GM23338 (cell line): ENCODE measurements around the gene SLC39A10. TPM values are rescaled to one million over a fixed set of nuclear protein-coding genes. Genes with fewer than 3 reads are reported as not detected.

Experiments used
- ATAC-seq: fragments of 200-7000 bp; cut with Tn5 transposase; 3 replicates; pipeline ENCODE4 v1.9.1; 2020
- DNase-seq: peaks from one replicate; pipeline ENCODE4 v3.0.0-alpha.2; 2015; ENCODE audit warnings: low spot score
- H2AFZ ChIP-seq: fragments of 200-600 bp; sonication (generic); 2 replicates; pipeline ENCODE4 v1.8.0; 2016; ENCODE audit warnings: antibody characterized with exemption, mild to moderate bottlenecking, moderate library complexity
- H3F3A ChIP-seq: fragments of 200-600 bp; sonication (generic); replicated peaks from 2 replicates; pipeline ENCODE4 v1.8.0; 2017; ENCODE audit warnings: antibody characterized with exemption, mixed run types, low read depth
- H3K27ac ChIP-seq: fragments of 200-600 bp; sonication (generic); 2 replicates; pipeline ENCODE4 v1.6.1; 2016; ENCODE audit warnings: low read depth
- H3K27me3 ChIP-seq: fragments of 200-600 bp; sonication (generic); 2 replicates; pipeline ENCODE4 v1.8.0; 2016; ENCODE audit warnings: mild to moderate bottlenecking, mixed run types, moderate library complexity; ENCODE audit not compliant: insufficient read depth
- H3K36me3 ChIP-seq: fragments of 200-600 bp; sonication (generic); 2 replicates; pipeline ENCODE4 v1.8.0; 2016; ENCODE audit warnings: mild to moderate bottlenecking; ENCODE audit not compliant: insufficient read depth
- H3K4me1 ChIP-seq: fragments of 200-600 bp; sonication (generic); 2 replicates; pipeline ENCODE4 v1.8.0; 2016; ENCODE audit warnings: mild to moderate bottlenecking, moderate library complexity; ENCODE audit not compliant: insufficient read depth
- H3K4me2 ChIP-seq: fragments of 200-600 bp; sonication (generic); 2 replicates; pipeline ENCODE4 v1.7.1; 2017; ENCODE audit warnings: mixed run types
- H3K4me3 ChIP-seq: fragments of 200-600 bp; sonication (generic); 2 replicates; pipeline ENCODE4 v1.6.1; 2016; ENCODE audit warnings: mixed run types
- H3K79me2 ChIP-seq: fragments of 200-600 bp; sonication (generic); replicated peaks from 2 replicates; pipeline ENCODE4 v1.8.0; 2017; ENCODE audit warnings: mild to moderate bottlenecking; ENCODE audit not compliant: insufficient read depth
- H3K9me2 ChIP-seq: fragments of 200-600 bp; sonication (generic); 2 replicates; pipeline ENCODE4 v1.8.0; 2017; ENCODE audit not compliant: insufficient read depth
- H4K20me1 ChIP-seq: fragments of 200-600 bp; sonication (generic); replicated peaks from 2 replicates; pipeline ENCODE4 v1.8.0; 2017; ENCODE audit warnings: mild to moderate bottlenecking; ENCODE audit not compliant: insufficient read depth
- H3K27ac Mint-ChIP-seq: 2 replicates; pipeline ENCODE4 v1.8.0; 2020; ENCODE audit warnings: inconsistent platforms, mild to moderate bottlenecking, moderate library complexity, mixed read lengths
- H3K27me3 Mint-ChIP-seq: 3 replicates; pipeline ENCODE4 v1.8.0; 2022; ENCODE audit warnings: low read depth, mild to moderate bottlenecking, moderate library complexity, mixed read lengths, inconsistent platforms; ENCODE audit not compliant: insufficient read depth, poor library complexity
- H3K36me3 Mint-ChIP-seq: 3 replicates; pipeline ENCODE4 v1.8.0; 2021; ENCODE audit warnings: low read depth, mild to moderate bottlenecking, inconsistent platforms, moderate library complexity, mixed read lengths
- H3K4me1 Mint-ChIP-seq: 3 replicates; pipeline ENCODE4 v1.8.0; 2020; ENCODE audit warnings: mild to moderate bottlenecking, inconsistent platforms, mixed read lengths
- H3K4me3 Mint-ChIP-seq: 3 replicates; pipeline ENCODE4 v1.8.0; 2021; ENCODE audit warnings: moderate library complexity, mild to moderate bottlenecking, inconsistent platforms, mixed read lengths
- H3K9me3 Mint-ChIP-seq: 3 replicates; pipeline ENCODE4 v1.8.0; 2020; ENCODE audit warnings: moderate library complexity, mild to moderate bottlenecking, inconsistent platforms, mixed read lengths
- EZH2 ChIP-seq: fragments of 200-600 bp; sonication (generic); IDR thresholded peaks from one replicate; pipeline ENCODE4 v1.8.0; 2017; ENCODE audit warnings: antibody characterized with exemption, mild to moderate bottlenecking, low read depth; ENCODE audit not compliant: unreplicated experiment
- EZH2phosphoT487 ChIP-seq: fragments of 200-600 bp; sonication (generic); IDR thresholded peaks from one replicate; pipeline ENCODE4 v1.8.1; 2018; ENCODE audit warnings: antibody characterized with exemption; ENCODE audit not compliant: unreplicated experiment
- JUNB ChIP-seq: IDR thresholded peaks from one replicate; pipeline ENCODE4 v1.6.1; 2016; ENCODE audit warnings: antibody characterized with exemption; ENCODE audit not compliant: unreplicated experiment
- NANOG ChIP-seq: IDR thresholded peaks from 2 replicates; pipeline ENCODE4 v1.6.1; 2016; ENCODE audit warnings: antibody characterized with exemption, borderline replicate concordance
- ZNF331 ChIP-seq: fragments of 250-450 bp; sonication (Bioruptor Pico); IDR thresholded peaks from 2 replicates; pipeline ENCODE4 v1.5.0; 2020; ENCODE audit warnings: low read depth, mild to moderate bottlenecking, moderate library complexity
- ZNF462 ChIP-seq: fragments of 250-450 bp; sonication (Bioruptor Pico); IDR thresholded peaks from 2 replicates; pipeline ENCODE4 v1.5.0; 2020; ENCODE audit warnings: mild to moderate bottlenecking, moderate library complexity
- polyA plus RNA-seq: library from polyadenylated mRNA; unstranded; fragments of >200 nt; fragmentation: Nextera tagmentation; extraction: Ambion mirVana; gene quantifications from 2 replicates; pipeline ENCODE4 v1.2.1, GENCODE V29; 2016
- total RNA-seq: library from RNA; depleted of rRNA; stranded (reverse); fragments of >200 nt; shearing (Covaris generic); gene quantifications from 2 replicates; pipeline ENCODE4 v1.2.3, GENCODE V29; 2014

SLC39A10 gene
- total and polyA plus RNA-seq, 2 experiments from 2014 or later = 261 to 356 TPM

- no peaks in the 10 kb centered on the region for H4K20me1 ChIP-seq
- H3K27ac ChIP-seq = peak overlapping the region; percentile 97
- Mint-ChIP-seq H3K4me1 (peaks cover 59% of the 10 kb centered on the region), H3K27ac (peak overlapping the region; percentile 98), H3K9me3 (no peaks in the 10 kb centered on the region), H3K27me3 (peaks cover 6% of the 10 kb centered on the region), H3K36me3 (peaks cover 21% of the 10 kb centered on the region; the same call in 2 of the 3 replicates), H3K4me3 (peak overlapping the region; percentile 68)
- H3K4me2 ChIP-seq = peak overlapping the region; percentile 22
- H3F3A ChIP-seq = no peaks in the 10 kb centered on the region; the same call in 1 of the 2 replicates
- peaks cover 79% of the 10 kb centered on the region for H3K79me2 ChIP-seq
- no peaks in the 10 kb centered on the region for H3K36me3 ChIP-seq
- no peak overlapping the region for H2AFZ ChIP-seq
- ATAC-seq (peak; percentile 98), DNase-seq (peak; percentile 95)
- H3K27me3 ChIP-seq = no peaks in the 10 kb centered on the region
- H3K4me3 ChIP-seq = peak overlapping the region; percentile 22
- no peak for TF ChIP-seq JUNB
- no peak for TF ChIP-seq NANOG
- no peak for TF ChIP-seq ZNF331 (CRISPR knock-in tag)
- no peak for TF ChIP-seq EZH2
- TF ChIP-seq EZH2phosphoT487 = no peak
- TF ChIP-seq ZNF462 = peak; percentile 91; the same call in 1 of the 2 replicates
- H3K9me2 ChIP-seq = no peaks in the 10 kb centered on the region
- H3K4me1 ChIP-seq = peaks cover 39% of the 10 kb centered on the region
Observed at GRCh38 chr2:195612611-195613495, 44.2 kb upstream of the SLC39A10 start.
